GM19193 (cell line): ENCODE measurements around the gene MORN1.
A peak's percentile ranks its signal among the peaks of the same experiment; 100 is the strongest.

Source experiments
- POLR2A ChIP-seq: IDR thresholded peaks from 4 replicates; pipeline ENCODE4 v1.6.1; 2011; ENCODE audit not compliant: insufficient read depth, insufficient read length; ENCODE audit errors: extremely low read depth

The MORN1 gene

GRCh38 chr1:2412773-2413494 is 21.6 kb upstream of the MORN1 start:
- TF ChIP-seq POLR2A: peak; percentile 63

GRCh38 chr1:2412395-2412772 is 21.0 kb upstream of the MORN1 start, which contains the start of gene PEX10:
PEX10 (minus strand) TSS chr1:2412564; CDS start chr1:2412502, 62 bp downstream.
- TF ChIP-seq POLR2A: peak; percentile 65

- TF ChIP-seq POLR2A: no peak
Measured at GRCh38 chr1:2411801-2412394, 20.5 kb upstream of the MORN1 start.

GRCh38 chr1:2409745-2410144 is 18.4 kb upstream of the MORN1 start:
- no peak for TF ChIP-seq POLR2A

- no peak for TF ChIP-seq POLR2A
Measured at GRCh38 chr1:2408859-2409276, 17.5 kb upstream of the MORN1 start.

- TF ChIP-seq POLR2A: no peak
Measured at GRCh38 chr1:2408456-2408855, 17.1 kb upstream of the MORN1 start.

- TF ChIP-seq POLR2A: no peak
Measured at GRCh38 chr1:2407991-2408275, 16.6 kb upstream of the MORN1 start.

GRCh38 chr1:2407166-2407990 is 16.0 kb upstream of the MORN1 start:
- no peak for TF ChIP-seq POLR2A

- peak; percentile 19 for TF ChIP-seq POLR2A
Measured at GRCh38 chr1:2406451-2407041, 15.2 kb upstream of the MORN1 start.

- TF ChIP-seq POLR2A: no peak
Measured at GRCh38 chr1:2405588-2406295, 14.4 kb upstream of the MORN1 start.

GRCh38 chr1:2404890-2405511 is 13.6 kb upstream of the MORN1 start:
- no peak for TF ChIP-seq POLR2A

GRCh38 chr1:2404142-2404889 is 13.0 kb upstream of the MORN1 start:
- TF ChIP-seq POLR2A: no peak

- no peak for TF ChIP-seq POLR2A
Measured at GRCh38 chr1:2403273-2403672, 11.9 kb upstream of the MORN1 start.

- no peak for TF ChIP-seq POLR2A
Measured at GRCh38 chr1:2402420-2402819, 11.1 kb upstream of the MORN1 start.

- no peak for TF ChIP-seq POLR2A
Measured at GRCh38 chr1:2400950-2401649, 9.7 kb upstream of the MORN1 start.
